HFFc6 (cell line): ENCODE results near the gene CDK11B. TPM values are rescaled to one million over a fixed set of nuclear protein-coding genes. Genes with fewer than 3 reads are reported as not detected.

Source experiments
- DNase-seq: peaks from one replicate; pipeline ENCODE4 v3.0.0-alpha.2; 2018
- H3K27ac Mint-ChIP-seq: 2 replicates; pipeline ENCODE4 v1.8.0; 2020; ENCODE audit warnings: mild to moderate bottlenecking, mixed read lengths
- H3K27me3 Mint-ChIP-seq: 2 replicates; pipeline ENCODE4 v1.8.0; 2021; ENCODE audit warnings: mild to moderate bottlenecking, moderate library complexity, mixed read lengths; ENCODE audit not compliant: insufficient read depth
- H3K36me3 Mint-ChIP-seq: 2 replicates; pipeline ENCODE4 v1.8.0; 2021; ENCODE audit warnings: low read depth, mixed read lengths
- H3K4me1 Mint-ChIP-seq: 2 replicates; pipeline ENCODE4 v1.8.0; 2020; ENCODE audit warnings: low read depth, mixed read lengths
- H3K4me3 Mint-ChIP-seq: 2 replicates; pipeline ENCODE4 v1.8.0; 2020; ENCODE audit warnings: mild to moderate bottlenecking, moderate library complexity, mixed read lengths
- H3K9me3 Mint-ChIP-seq: 2 replicates; pipeline ENCODE4 v1.8.0; 2020; ENCODE audit warnings: mild to moderate bottlenecking, mixed read lengths
- total RNA-seq, 6 experiments: library from RNA; stranded (reverse); fragmentation: NEBNext Ultra II Directional; extraction: Animal tissue kit (Norgen Biotek cat#: 25700); gene quantifications; 2 replicates in 1 of 6; 3 replicates in 5 of 6; pipeline ENCODE4 v1.2.3, GENCODE V29; 2021
- TF ChIP-seq, protein P1 (sequence below): fragments of 200-600 bp; sonication (generic); IDR thresholded peaks from 2 replicates; pipeline ENCODE4 v1.5.0; 2021; ENCODE audit warnings: antibody characterized with exemption, mild to moderate bottlenecking

Gene CDK11B
- total RNA-seq, 6 experiments from 2014 or later: 21.6 to 27.5 (median 24.8) TPM

DNA sequence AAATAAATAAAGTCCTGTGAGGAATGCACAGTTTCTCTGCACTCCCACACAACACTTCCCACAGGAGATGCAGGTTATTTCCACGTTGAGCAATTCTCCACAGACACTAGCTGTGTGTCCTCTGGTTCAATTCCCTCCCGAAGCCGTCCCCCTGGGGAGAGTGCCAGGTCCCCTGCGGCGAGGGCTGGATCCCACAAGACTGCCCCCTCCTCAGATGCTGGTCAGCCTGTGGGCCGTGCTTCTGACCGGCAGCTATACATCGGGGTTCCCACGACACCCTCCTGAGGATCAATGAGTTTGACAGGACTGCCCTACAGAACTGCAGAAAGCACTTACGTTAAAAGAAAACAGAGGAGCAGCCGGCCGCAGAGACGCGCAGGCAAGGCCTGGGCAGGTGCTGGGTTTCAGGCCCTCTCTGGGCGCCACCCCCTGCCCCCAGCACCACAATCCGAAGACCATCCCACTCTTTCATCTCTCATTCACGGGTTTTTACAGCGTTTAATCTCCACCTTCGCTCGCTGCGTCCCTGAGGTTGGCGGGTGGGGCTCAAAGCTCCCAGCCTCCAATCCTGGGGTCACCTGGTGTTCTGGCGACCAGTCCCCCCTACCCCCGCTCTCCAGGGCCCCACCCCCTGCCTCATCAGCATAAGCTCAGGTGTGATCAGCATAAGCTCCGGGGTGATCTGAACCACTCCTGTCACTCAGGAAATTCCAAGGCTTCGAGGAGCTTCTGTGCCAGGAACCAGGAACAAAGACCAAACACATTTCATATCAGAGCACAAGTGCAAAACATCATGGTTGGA lies 24.5 kb upstream of the CDK11B start:
- no peak for DNase-seq
- Mint-ChIP-seq H3K27ac (no peak overlapping the region), H3K4me1 (peaks cover 25% of the 10 kb centered on the region), H3K36me3 (peaks cover 8% of the 10 kb centered on the region; the same call in 1 of the 2 replicates), H3K9me3 (no peaks in the 10 kb centered on the region), H3K4me3 (no peak overlapping the region), H3K27me3 (peaks cover 7% of the 10 kb centered on the region)
- TF ChIP-seq, protein P1, sequence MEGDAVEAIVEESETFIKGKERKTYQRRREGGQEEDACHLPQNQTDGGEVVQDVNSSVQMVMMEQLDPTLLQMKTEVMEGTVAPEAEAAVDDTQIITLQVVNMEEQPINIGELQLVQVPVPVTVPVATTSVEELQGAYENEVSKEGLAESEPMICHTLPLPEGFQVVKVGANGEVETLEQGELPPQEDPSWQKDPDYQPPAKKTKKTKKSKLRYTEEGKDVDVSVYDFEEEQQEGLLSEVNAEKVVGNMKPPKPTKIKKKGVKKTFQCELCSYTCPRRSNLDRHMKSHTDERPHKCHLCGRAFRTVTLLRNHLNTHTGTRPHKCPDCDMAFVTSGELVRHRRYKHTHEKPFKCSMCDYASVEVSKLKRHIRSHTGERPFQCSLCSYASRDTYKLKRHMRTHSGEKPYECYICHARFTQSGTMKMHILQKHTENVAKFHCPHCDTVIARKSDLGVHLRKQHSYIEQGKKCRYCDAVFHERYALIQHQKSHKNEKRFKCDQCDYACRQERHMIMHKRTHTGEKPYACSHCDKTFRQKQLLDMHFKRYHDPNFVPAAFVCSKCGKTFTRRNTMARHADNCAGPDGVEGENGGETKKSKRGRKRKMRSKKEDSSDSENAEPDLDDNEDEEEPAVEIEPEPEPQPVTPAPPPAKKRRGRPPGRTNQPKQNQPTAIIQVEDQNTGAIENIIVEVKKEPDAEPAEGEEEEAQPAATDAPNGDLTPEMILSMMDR: no peak

DNA sequence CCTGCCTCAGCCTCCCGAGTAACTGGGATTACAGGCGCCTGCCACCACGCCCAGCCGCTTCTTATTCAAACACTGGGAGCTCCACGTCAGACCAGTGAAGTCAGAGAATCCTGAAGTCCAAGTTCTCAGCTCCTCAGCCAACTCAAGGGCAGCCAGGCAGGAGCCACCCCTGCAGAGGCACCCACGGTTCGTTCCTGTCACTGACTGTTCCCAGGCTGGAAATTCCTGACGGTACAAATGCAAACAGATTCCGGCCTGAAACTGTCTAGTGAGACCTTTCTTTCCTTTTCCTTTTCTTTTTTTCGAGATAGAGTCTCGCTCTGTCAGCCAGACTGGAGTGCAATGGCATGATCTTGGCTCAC lies 22.1 kb upstream of the CDK11B start:
- peaks cover 4% of the 10 kb centered on the region; the same call in 1 of the 2 replicates for H3K36me3 Mint-ChIP-seq
- H3K9me3 Mint-ChIP-seq: no peaks in the 10 kb centered on the region
- DNase-seq: no peak
- H3K4me1 Mint-ChIP-seq: peaks cover 8% of the 10 kb centered on the region
- peaks cover under 1% of the 10 kb centered on the region for H3K27me3 Mint-ChIP-seq
- no peak overlapping the region for H3K27ac Mint-ChIP-seq
- TF ChIP-seq, protein P1: no peak
- no peak overlapping the region for H3K4me3 Mint-ChIP-seq

DNA sequence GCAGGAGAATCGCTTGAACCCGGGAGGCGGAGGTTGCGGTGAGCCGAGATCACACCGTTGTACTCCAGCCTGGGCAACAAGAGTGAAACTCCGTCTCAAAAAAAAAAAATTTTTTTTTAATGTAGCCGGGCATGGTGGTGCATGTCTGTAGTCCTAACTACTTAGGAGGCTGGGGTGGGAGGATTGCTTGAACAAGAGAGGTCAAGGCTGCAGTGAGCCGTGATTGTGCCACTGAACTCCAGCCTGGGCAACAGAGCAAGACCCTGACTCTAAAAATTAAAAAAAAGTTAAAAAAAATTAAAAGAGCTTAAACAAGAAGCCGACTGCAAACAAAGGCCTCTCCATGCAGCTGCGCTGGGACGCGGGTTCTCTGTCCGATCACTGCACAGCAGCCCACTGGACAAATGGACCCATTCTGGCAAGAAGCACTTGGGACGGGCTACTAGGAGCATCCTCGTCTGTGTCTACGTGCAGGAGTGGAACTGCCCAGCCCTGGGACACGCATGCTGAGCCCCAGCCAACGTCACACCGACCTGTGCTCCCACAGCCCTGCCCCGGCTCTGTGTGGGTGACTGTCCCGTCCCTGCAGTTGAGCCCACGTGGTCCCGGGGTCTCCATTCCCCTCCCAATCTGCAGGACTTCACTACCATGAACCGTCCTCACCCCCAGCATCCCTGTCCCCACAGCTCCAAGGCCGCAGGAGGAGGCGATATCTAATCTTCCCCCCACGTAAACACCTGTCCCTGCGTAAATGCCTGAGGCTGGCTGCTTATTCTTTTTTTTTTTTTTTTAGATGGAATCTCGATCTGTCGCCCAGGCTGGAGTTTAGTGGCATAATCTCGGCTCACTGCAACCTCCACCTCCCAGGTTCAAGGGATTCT lies 21.5 kb upstream of the CDK11B start:
- TF ChIP-seq, protein P1: no peak
- no peak for DNase-seq
- H3K27me3 Mint-ChIP-seq: no peaks in the 10 kb centered on the region; the same call in 1 of the 2 replicates
- H3K36me3 Mint-ChIP-seq: peaks cover 1% of the 10 kb centered on the region; the same call in 1 of the 2 replicates
- peaks cover 2% of the 10 kb centered on the region for H3K4me1 Mint-ChIP-seq
- no peaks in the 10 kb centered on the region for H3K9me3 Mint-ChIP-seq
- H3K4me3 Mint-ChIP-seq: no peak overlapping the region
- H3K27ac Mint-ChIP-seq: no peak overlapping the region

DNA sequence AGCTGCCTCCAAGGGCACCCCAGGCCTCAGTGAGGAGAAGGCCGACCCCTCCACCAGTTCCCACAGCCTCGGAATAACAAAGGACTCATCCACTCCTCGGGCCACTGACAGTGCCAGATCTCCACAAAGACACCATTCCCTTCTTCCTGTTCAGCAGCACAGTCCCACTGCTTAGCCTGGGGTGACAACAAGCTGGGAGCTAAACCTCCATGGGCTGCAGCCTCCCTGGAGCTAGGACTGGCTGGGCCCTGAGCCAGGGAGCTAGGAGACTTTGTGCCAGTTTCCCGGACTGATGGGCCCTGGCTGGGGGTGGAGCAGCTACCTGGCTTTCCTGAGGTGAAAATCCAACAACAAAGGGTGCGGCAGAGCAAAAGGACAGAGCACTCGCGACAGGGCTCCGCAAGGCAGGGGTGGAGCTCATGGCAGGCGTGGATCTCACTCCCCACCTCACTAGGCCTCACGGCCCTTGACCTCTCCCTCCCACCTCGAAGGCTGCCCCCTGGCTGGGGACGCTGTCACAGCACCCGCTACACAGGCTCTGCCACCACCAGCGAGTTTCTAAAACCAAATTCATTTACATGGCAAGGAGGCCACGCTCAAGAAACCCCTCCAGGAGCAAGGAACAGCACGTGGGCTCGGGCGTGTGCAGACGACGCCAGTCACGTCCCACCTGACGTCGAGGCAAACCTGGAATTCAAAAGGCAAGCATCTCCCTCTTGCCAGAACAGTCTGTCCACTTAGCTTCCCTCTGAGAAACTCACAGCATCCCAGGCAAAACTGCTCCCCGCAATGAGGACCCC lies 20.0 kb upstream of the CDK11B start:
- Mint-ChIP-seq H3K4me1 (no peaks in the 10 kb centered on the region), H3K9me3 (no peaks in the 10 kb centered on the region), H3K4me3 (no peak overlapping the region), H3K36me3 (no peaks in the 10 kb centered on the region), H3K27ac (no peak overlapping the region), H3K27me3 (no peaks in the 10 kb centered on the region)
- no peak for DNase-seq
- TF ChIP-seq, protein P1: no peak
